Mesenchymal stem cell (in vitro differentiated cells and primary cell): ENCODE results near the gene MVD.

Experiments used
- DNase-seq: peaks from one replicate; pipeline ENCODE4 v3.0.0-alpha.2; 2013
- H2AFZ ChIP-seq: one replicate; pipeline ENCODE4 v1.6.1; 2013; ENCODE audit warnings: low read depth, mild to moderate bottlenecking, control low read depth, inconsistent platforms, low read length, moderate library complexity
- H2AK5ac ChIP-seq: 2 replicates; pipeline ENCODE4 v1.6.1; 2013; ENCODE audit warnings: low read length, moderate library complexity, mild to moderate bottlenecking, inconsistent platforms; ENCODE audit not compliant: severe bottlenecking
- H2BK120ac ChIP-seq: one replicate; pipeline ENCODE4 v1.6.1; 2013; ENCODE audit warnings: low read depth, mild to moderate bottlenecking, inconsistent platforms, low read length, moderate library complexity
- H2BK12ac ChIP-seq, 2 experiments: one replicate each; pipeline ENCODE4 v1.6.1; 2013; ENCODE audit warnings: inconsistent platforms in 2 of 2, low read length in 2 of 2, mild to moderate bottlenecking in 2 of 2, moderate library complexity in 2 of 2, control low read depth in 1 of 2
- H2BK15ac ChIP-seq: one replicate; pipeline ENCODE4 v1.6.1; 2013; ENCODE audit warnings: mild to moderate bottlenecking, low read depth, inconsistent platforms; ENCODE audit not compliant: poor library complexity, severe bottlenecking
- H2BK5ac ChIP-seq: 2 replicates; pipeline ENCODE4 v1.6.1; 2013; ENCODE audit warnings: low read depth, mild to moderate bottlenecking, low read length, control low read depth, inconsistent platforms; ENCODE audit not compliant: poor library complexity, severe bottlenecking
- H3K14ac ChIP-seq, 2 experiments: one replicate each; pipeline ENCODE4 v1.6.1; 2013; ENCODE audit warnings: inconsistent platforms in 2 of 2, low read length in 2 of 2, control low read depth in 1 of 2, mild to moderate bottlenecking in 1 of 2, moderate library complexity in 1 of 2
- H3K18ac ChIP-seq, 2 experiments: one replicate each; pipeline ENCODE4 v1.6.1; 2013; ENCODE audit warnings: inconsistent platforms in 2 of 2, low read length in 2 of 2, control low read depth in 1 of 2, low read depth in 1 of 2, mild to moderate bottlenecking in 1 of 2
- H3K23ac ChIP-seq, 2 experiments: one replicate each; pipeline ENCODE4 v1.6.1; 2013; ENCODE audit warnings: inconsistent platforms in 2 of 2, low read length in 2 of 2, mild to moderate bottlenecking in 2 of 2, moderate library complexity in 2 of 2, control low read depth in 1 of 2
- H3K27ac ChIP-seq: 2 replicates; pipeline ENCODE4 v1.5.1; 2013; ENCODE audit warnings: mild to moderate bottlenecking, moderate library complexity, low read length, control low read depth, inconsistent platforms; ENCODE audit not compliant: poor library complexity, severe bottlenecking
- H3K27me3 ChIP-seq, 2 experiments: 2 replicates each; pipeline versions ENCODE4 v1.6.1 to v1.7.0; 2013; ENCODE audit warnings: low read length in 2 of 2, mild to moderate bottlenecking in 2 of 2, moderate library complexity in 2 of 2, control low read depth in 1 of 2, inconsistent platforms in 1 of 2; ENCODE audit not compliant: control insufficient read depth in 1 of 2, insufficient read depth in 1 of 2
- H3K36me3 ChIP-seq, 2 experiments: 2 replicates each; pipeline versions ENCODE4 v1.6.1 to v1.7.0; 2013; ENCODE audit warnings: low read length in 2 of 2, control low read depth in 1 of 2, inconsistent platforms in 1 of 2, low read depth in 1 of 2, mild to moderate bottlenecking in 1 of 2; ENCODE audit not compliant: insufficient read depth in 2 of 2, control insufficient read depth in 1 of 2
- H3K4ac ChIP-seq, 2 experiments: one replicate each; pipeline ENCODE4 v1.6.1; 2013; ENCODE audit warnings: inconsistent platforms in 2 of 2, low read length in 2 of 2, mild to moderate bottlenecking in 2 of 2, moderate library complexity in 2 of 2, control low read depth in 1 of 2, low read depth in 1 of 2
- H3K4me1 ChIP-seq: 2 replicates; pipeline ENCODE4 v1.6.1; 2013; ENCODE audit warnings: low read depth, low read length, control low read depth; ENCODE audit not compliant: control insufficient read depth, insufficient read depth
- H3K4me2 ChIP-seq: 2 replicates; pipeline ENCODE4 v1.6.1; 2013; ENCODE audit warnings: low read length, mild to moderate bottlenecking, inconsistent platforms; ENCODE audit not compliant: poor library complexity, severe bottlenecking
- H3K4me3 ChIP-seq, 2 experiments: 2 replicates each; pipeline versions ENCODE4 v1.5.1 to v1.7.0; 2013; ENCODE audit warnings: low read length in 2 of 2, mild to moderate bottlenecking in 2 of 2, control low read depth in 1 of 2, low read depth in 1 of 2; ENCODE audit not compliant: insufficient read depth in 1 of 2
- H3K79me1 ChIP-seq: replicated peaks from 2 replicates; pipeline ENCODE4 v1.6.1; 2013; ENCODE audit warnings: mild to moderate bottlenecking, control low read depth, low read length, inconsistent platforms; ENCODE audit not compliant: poor library complexity, severe bottlenecking
- H3K9ac ChIP-seq: 2 replicates; pipeline ENCODE4 v1.7.0; 2013; ENCODE audit warnings: mild to moderate bottlenecking, low read length, moderate library complexity
- H3K9me3 ChIP-seq: 2 replicates; pipeline ENCODE4 v1.7.0; 2013; ENCODE audit warnings: mild to moderate bottlenecking, low read length; ENCODE audit not compliant: control insufficient read depth
- H4K8ac ChIP-seq: one replicate; pipeline ENCODE4 v1.6.1; 2013; ENCODE audit warnings: inconsistent platforms, mild to moderate bottlenecking, low read length, moderate library complexity
- H4K91ac ChIP-seq: one replicate; pipeline ENCODE4 v1.6.1; 2013; ENCODE audit warnings: mild to moderate bottlenecking, low read length, inconsistent platforms
- WGBS: methylation state at CpG from one replicate; pipeline ENCODE4 v1.1.7; 2013; ENCODE audit warnings: mixed read lengths; 5-methylcytosine and 5-hydroxymethylcytosine counted together

Gene MVD

DNA sequence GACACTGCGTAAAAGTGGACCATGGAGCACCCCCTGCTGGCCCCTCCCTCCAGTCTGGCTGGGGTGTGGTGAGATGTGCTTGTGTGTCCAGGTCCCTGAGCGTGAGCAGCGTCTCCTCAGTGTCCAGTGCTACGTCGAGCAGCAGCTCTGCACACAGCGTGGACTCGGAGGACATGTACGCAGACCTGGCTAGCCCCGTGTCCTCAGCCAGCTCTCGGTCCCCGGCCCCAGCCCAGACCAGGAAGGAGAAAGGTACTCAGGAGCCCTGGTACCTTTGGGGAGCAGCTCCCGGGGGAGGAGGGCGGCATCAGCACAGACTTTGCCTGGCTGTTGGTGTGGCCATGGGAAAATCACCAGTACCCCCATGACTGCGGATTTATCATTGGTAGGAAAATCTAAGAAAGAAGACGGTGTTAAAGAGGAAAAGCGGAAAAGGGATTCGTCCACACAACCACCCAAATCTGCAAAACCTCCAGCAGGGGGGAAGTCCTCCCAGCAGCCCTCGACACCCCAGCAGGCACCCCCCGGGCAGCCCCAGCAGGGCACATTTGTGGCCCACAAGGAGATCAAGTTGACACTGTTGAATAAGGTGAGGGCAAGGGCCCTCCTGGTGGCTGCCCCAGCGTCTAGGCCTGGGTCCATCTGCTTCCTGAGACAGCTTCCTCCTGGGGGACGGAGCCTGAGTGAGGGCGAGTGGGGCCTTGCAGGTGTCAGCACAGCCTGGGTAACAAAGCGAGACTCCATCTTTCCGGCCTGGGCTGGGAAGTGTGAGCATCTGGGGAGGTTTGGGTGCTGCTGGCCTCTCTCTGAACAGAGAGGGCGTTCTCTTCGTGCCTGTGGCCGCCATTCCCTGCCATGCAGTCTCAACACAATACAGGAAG is 35.1 kb downstream of the MVD start:
- H3K4ac ChIP-seq: no peak overlapping the region
- H3K9me3 ChIP-seq: no peaks in the 10 kb centered on the region
- no peak overlapping the region for H2BK5ac ChIP-seq
- peaks cover 6% of the 10 kb centered on the region for H3K79me1 ChIP-seq
- no peak overlapping the region for H3K4me2 ChIP-seq
- H3K23ac ChIP-seq: no peak overlapping the region
- H2BK120ac ChIP-seq: no peak overlapping the region
- DNase-seq: no peak
- H2AK5ac ChIP-seq: no peak overlapping the region
- WGBS: 97% methylated on average over 24 of the region's 27 CpGs
- no peak overlapping the region for H2BK12ac ChIP-seq
- H3K4me1 ChIP-seq: peaks cover 2% of the 10 kb centered on the region
- H3K9ac ChIP-seq: no peak overlapping the region
- H4K8ac ChIP-seq: no peak overlapping the region
- H3K18ac ChIP-seq: no peak overlapping the region
- H3K27ac ChIP-seq: no peak overlapping the region
- peaks cover 80 to 85% of the 10 kb centered on the region in 2 experiments for H3K36me3 ChIP-seq
- no peak overlapping the region for H2BK15ac ChIP-seq
- no peak overlapping the region for H3K14ac ChIP-seq
- no peaks in the 10 kb centered on the region for H3K27me3 ChIP-seq
- H2AFZ ChIP-seq: no peak overlapping the region
- no peak overlapping the region for H3K4me3 ChIP-seq
- H4K91ac ChIP-seq: peak overlapping the region; percentile 18

DNA sequence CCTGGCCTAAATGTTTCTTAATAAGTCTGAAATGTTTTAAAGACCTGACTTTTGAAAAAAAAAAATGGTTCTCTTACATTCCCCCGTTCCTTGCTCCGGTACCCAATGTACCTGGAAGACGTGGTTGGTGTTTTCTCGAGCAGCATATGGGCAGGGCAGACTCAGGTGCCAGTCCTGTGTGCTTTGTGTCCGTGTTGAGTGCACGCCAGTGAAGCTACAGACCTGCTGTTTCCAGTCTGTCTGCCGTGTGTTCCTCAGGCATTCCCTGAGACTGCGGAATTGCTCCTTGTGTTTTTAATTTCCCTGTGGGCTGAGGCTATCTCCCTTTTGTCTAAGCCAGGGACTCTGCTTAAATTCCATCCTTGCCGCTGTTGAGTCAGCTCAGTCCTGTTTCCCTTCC is 36.2 kb downstream of the MVD start:
- no peak for DNase-seq
- no peak overlapping the region for H3K4ac ChIP-seq
- H3K36me3 ChIP-seq: peaks cover 82 to 85% of the 10 kb centered on the region in 2 experiments
- H2BK5ac ChIP-seq: no peak overlapping the region
- no peaks in the 10 kb centered on the region for H3K9me3 ChIP-seq
- no peak overlapping the region for H3K27ac ChIP-seq
- H4K8ac ChIP-seq: no peak overlapping the region
- no peak overlapping the region for H4K91ac ChIP-seq
- no peak overlapping the region for H3K14ac ChIP-seq
- no peak overlapping the region for H2BK12ac ChIP-seq
- no peak overlapping the region for H3K4me3 ChIP-seq
- no peak overlapping the region for H2BK15ac ChIP-seq
- no peak overlapping the region for H2AK5ac ChIP-seq
- no peak overlapping the region for H2AFZ ChIP-seq
- WGBS: 95% methylated on average over 9 of the region's 9 CpGs
- H3K27me3 ChIP-seq: no peaks in the 10 kb centered on the region
- no peak overlapping the region for H3K4me2 ChIP-seq
- H3K9ac ChIP-seq: no peak overlapping the region
- H3K79me1 ChIP-seq: peaks cover 12% of the 10 kb centered on the region
- H3K4me1 ChIP-seq: peaks cover 2% of the 10 kb centered on the region
- no peak overlapping the region for H3K23ac ChIP-seq
- H3K18ac ChIP-seq: no peak overlapping the region
- H2BK120ac ChIP-seq: no peak overlapping the region

DNA sequence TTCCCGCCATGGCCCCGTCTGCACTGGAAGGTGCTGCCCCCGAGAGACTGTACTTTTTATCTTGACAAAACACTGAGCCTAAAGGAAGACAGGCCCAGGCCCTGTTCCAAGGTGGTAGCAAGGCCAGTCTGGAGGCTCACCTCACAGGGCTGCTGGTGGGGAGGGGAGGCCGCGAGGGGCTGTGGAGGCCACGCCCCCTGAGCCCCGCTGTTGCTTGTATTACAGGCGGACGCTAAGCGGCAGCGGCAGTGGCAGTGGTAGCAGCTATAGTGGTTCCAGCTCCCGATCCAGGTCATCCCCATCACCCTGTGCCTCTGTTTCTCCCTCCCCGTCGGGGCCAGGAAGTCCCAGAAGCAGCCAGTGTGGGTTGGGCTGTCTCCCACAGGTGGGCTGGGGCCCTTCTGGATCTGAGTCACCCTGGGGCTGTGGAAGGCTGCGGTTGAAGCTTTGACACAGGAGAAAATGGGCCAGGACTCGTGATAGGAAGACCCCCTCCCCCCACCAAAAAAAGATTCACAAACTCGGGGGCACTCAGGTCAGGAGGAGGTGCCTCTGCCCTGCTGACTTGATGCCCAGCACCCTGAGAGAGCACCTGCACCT is 37.8 kb downstream of the MVD start:
- H4K91ac ChIP-seq: no peak overlapping the region
- no peak overlapping the region for H2AK5ac ChIP-seq
- no peak overlapping the region for H2BK120ac ChIP-seq
- no peak overlapping the region for H3K18ac ChIP-seq
- no peak overlapping the region for H2BK5ac ChIP-seq
- no peak overlapping the region for H3K23ac ChIP-seq
- H3K79me1 ChIP-seq: peaks cover 17% of the 10 kb centered on the region
- H3K9ac ChIP-seq: no peak overlapping the region
- H3K4me1 ChIP-seq: peaks cover 4% of the 10 kb centered on the region
- H2AFZ ChIP-seq: no peak overlapping the region
- H3K27ac ChIP-seq: no peak overlapping the region
- no peak overlapping the region for H3K4ac ChIP-seq
- no peak overlapping the region for H2BK12ac ChIP-seq
- H3K14ac ChIP-seq: no peak overlapping the region
- no peaks in the 10 kb centered on the region for H3K27me3 ChIP-seq
- no peak overlapping the region for H2BK15ac ChIP-seq
- H3K4me2 ChIP-seq: no peak overlapping the region
- no peak overlapping the region for H4K8ac ChIP-seq
- no peaks in the 10 kb centered on the region for H3K9me3 ChIP-seq
- no peak overlapping the region for H3K4me3 ChIP-seq
- WGBS: 94% methylated on average over 17 of the region's 17 CpGs
- DNase-seq: no peak
- peaks cover 73 to 74% of the 10 kb centered on the region in 2 experiments for H3K36me3 ChIP-seq

DNA sequence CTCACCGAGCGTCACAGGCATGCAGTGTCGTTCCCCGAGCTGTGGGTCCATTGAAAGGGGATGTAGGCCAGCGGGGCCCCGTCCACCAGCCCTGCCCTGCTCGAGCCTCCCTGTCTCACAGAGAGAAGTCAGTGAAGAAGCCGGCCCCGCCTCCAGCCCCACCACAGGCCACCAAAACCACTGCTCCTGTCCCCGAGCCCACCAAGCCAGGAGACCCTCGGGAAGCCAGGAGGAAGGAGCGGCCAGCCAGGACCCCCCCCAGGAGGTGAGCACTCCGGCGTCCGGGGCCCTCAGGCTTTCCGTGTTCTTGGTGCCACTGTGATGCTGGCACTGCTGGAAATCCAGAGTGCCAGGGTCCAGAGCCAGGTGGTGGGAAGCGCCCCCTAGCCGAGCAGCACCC is 38.4 kb downstream of the MVD start:
- H4K91ac ChIP-seq: no peak overlapping the region
- H3K4ac ChIP-seq: no peak overlapping the region
- 95% methylated on average over 16 of the region's 18 CpGs for WGBS
- H3K4me1 ChIP-seq: peaks cover 8% of the 10 kb centered on the region
- H3K27me3 ChIP-seq: no peaks in the 10 kb centered on the region
- H3K14ac ChIP-seq: no peak overlapping the region
- no peak overlapping the region for H2BK120ac ChIP-seq
- H3K36me3 ChIP-seq: peaks cover 73 to 74% of the 10 kb centered on the region in 2 experiments
- DNase-seq: no peak
- no peak overlapping the region for H3K9ac ChIP-seq
- no peak overlapping the region for H2AFZ ChIP-seq
- H4K8ac ChIP-seq: no peak overlapping the region
- peaks cover 22% of the 10 kb centered on the region for H3K79me1 ChIP-seq
- H2BK5ac ChIP-seq: no peak overlapping the region
- no peak overlapping the region for H3K27ac ChIP-seq
- H3K4me3 ChIP-seq: no peak overlapping the region
- no peak overlapping the region for H3K23ac ChIP-seq
- H2BK12ac ChIP-seq: no peak overlapping the region
- no peaks in the 10 kb centered on the region for H3K9me3 ChIP-seq
- H2AK5ac ChIP-seq: no peak overlapping the region
- H3K18ac ChIP-seq: no peak overlapping the region
- no peak overlapping the region for H2BK15ac ChIP-seq
- H3K4me2 ChIP-seq: no peak overlapping the region
